ENCODE measurements around the gene MLXIP.

DNA sequence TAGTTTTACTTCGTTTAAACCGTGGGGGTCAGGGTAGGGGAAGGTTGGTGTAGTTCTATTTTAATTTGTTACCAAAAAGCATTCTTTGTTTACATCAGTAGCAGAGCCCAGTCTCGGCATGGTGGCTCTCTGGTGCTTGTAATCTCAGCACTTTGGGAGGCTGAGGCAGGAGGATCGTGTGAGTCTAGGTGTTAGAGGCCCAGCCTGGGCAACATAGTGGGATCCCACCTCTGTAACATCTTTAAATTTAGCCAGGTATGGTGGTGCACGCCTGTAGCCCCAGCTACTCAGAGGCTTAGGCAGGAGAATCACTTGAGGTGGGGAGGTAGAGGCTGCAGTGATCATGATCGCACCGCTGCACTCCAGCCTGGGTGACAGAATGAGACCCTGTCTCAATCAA, 106.5 kb downstream of the MLXIP start:
- TF ChIP-seq, protein P1, sequence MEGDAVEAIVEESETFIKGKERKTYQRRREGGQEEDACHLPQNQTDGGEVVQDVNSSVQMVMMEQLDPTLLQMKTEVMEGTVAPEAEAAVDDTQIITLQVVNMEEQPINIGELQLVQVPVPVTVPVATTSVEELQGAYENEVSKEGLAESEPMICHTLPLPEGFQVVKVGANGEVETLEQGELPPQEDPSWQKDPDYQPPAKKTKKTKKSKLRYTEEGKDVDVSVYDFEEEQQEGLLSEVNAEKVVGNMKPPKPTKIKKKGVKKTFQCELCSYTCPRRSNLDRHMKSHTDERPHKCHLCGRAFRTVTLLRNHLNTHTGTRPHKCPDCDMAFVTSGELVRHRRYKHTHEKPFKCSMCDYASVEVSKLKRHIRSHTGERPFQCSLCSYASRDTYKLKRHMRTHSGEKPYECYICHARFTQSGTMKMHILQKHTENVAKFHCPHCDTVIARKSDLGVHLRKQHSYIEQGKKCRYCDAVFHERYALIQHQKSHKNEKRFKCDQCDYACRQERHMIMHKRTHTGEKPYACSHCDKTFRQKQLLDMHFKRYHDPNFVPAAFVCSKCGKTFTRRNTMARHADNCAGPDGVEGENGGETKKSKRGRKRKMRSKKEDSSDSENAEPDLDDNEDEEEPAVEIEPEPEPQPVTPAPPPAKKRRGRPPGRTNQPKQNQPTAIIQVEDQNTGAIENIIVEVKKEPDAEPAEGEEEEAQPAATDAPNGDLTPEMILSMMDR (IDR thresholded peaks at IDR 0.05; ENCODE audit: borderline replicate concordance, extremely low read depth, low read length, poor library complexity, severe bottlenecking) = no peak
- no peak for TF ChIP-seq EZH2 (IDR thresholded peaks at IDR 0.05; ENCODE audit: borderline replicate concordance, low read depth, low read length, severe bottlenecking)
